K562 (cell line): Measurements from ENCODE around the gene ARHGAP26. TPM values are rescaled to one million over a fixed set of nuclear protein-coding genes. Genes with fewer than 3 reads are reported as not detected.
A peak's percentile ranks its signal among the peaks of the same experiment; 100 is the strongest.

ENCODE experiments used
- BRCA1 ChIP-seq, 2 experiments: fragments of 450-650 bp in 1 of 2; sonication (generic) in 1 of 2; formaldehyde crosslinking in 1 of 2; IDR thresholded peaks; 2 replicates each; pipeline versions ENCODE4 v1.5.0 to v1.6.1; 2017 to 2020; ENCODE audit warnings: mild to moderate bottlenecking in 1 of 2, missing genetic modification reagents in 1 of 2
- CBX3 ChIP-seq, 2 experiments: IDR thresholded peaks; 1 replicate in 1 of 2; 2 replicates in 1 of 2; pipeline ENCODE4 v1.6.1; 2012; ENCODE audit warnings: inconsistent platforms in 2 of 2, low read length in 2 of 2, borderline replicate concordance in 1 of 2, control low read depth in 1 of 2
- CREBBP ChIP-seq: IDR thresholded peaks from one replicate; pipeline ENCODE4 v1.6.1; 2012; ENCODE audit warnings: low read depth, mild to moderate bottlenecking, control low read depth, inconsistent platforms, low read length
- CXXC5 ChIP-seq: fragments of 250-450 bp; sonication (Bioruptor Pico); IDR thresholded peaks from 2 replicates; pipeline ENCODE4 v1.8.0; 2022; ENCODE audit warnings: inconsistent platforms, mild to moderate bottlenecking, moderate library complexity
- DMBX1 ChIP-seq: fragments of 250-450 bp; sonication (Bioruptor Pico); IDR thresholded peaks from 2 replicates; pipeline ENCODE4 v1.8.0; 2022; ENCODE audit warnings: inconsistent platforms, mild to moderate bottlenecking, moderate library complexity, borderline replicate concordance
- HMGN3 ChIP-seq: IDR thresholded peaks from 2 replicates; pipeline ENCODE4 v1.6.1; 2011; ENCODE audit warnings: borderline replicate concordance, low read depth, mild to moderate bottlenecking, mixed read lengths, low read length; ENCODE audit not compliant: insufficient read length; ENCODE audit errors: extremely low read depth
- JUNB ChIP-seq: fragments of 450-650 bp; formaldehyde crosslinking; conservative IDR thresholded peaks from 2 replicates; pipeline ENCODE4 v1.4.0; 2020; ENCODE audit warnings: mild to moderate bottlenecking
- RAD51 ChIP-seq: fragments of 450-650 bp; IDR thresholded peaks from 2 replicates; pipeline ENCODE4 v1.7.1; 2016; ENCODE audit warnings: low read depth, mild to moderate bottlenecking, borderline replicate concordance
- RCOR1 ChIP-seq, 2 experiments: IDR thresholded peaks; 2 replicates each; pipeline ENCODE4 v1.6.1; 2012; ENCODE audit warnings: low read depth in 2 of 2, low read length in 2 of 2, borderline replicate concordance in 1 of 2, improper control_type of control experiment in 1 of 2
- SMAD4 ChIP-seq: fragments of 250-450 bp; sonication (Bioruptor Pico); conservative IDR thresholded peaks from 2 replicates; pipeline ENCODE4 v1.8.0; 2021; ENCODE audit warnings: inconsistent platforms, mild to moderate bottlenecking, moderate library complexity
- SNRNP70 ChIP-seq: fragments of 200-400 bp; formaldehyde crosslinking; optimal IDR thresholded peaks from 2 replicates; pipeline ENCODE3; 2017; ENCODE audit warnings: low read depth, low read length
- TAL1 ChIP-seq: fragments of 450-650 bp; IDR thresholded peaks from 2 replicates; pipeline ENCODE4 v1.6.1; 2016; ENCODE audit warnings: mild to moderate bottlenecking
- TCF3 ChIP-seq: sonication (generic); formaldehyde crosslinking; IDR thresholded peaks from 2 replicates; pipeline ENCODE4 v1.4.0; 2020; ENCODE audit warnings: mild to moderate bottlenecking, missing genetic modification reagents
- TSC22D4 ChIP-seq: fragments of 450-650 bp; IDR thresholded peaks from 2 replicates; pipeline ENCODE4 v1.6.1; 2016; ENCODE audit warnings: missing genetic modification characterization, missing biosample characterization, control low read depth
- XRCC3 ChIP-seq: fragments of 450-650 bp; IDR thresholded peaks from 2 replicates; pipeline ENCODE4 v1.6.1; 2017; ENCODE audit warnings: mild to moderate bottlenecking, moderate library complexity
- ZBTB8A ChIP-seq: fragments of 450-650 bp; IDR thresholded peaks from 2 replicates; pipeline ENCODE4 v1.6.1; 2018; ENCODE audit warnings: mild to moderate bottlenecking, moderate library complexity; ENCODE audit not compliant: partially characterized antibody
- ZNF175 ChIP-seq: fragments of 200-800 bp; sonication (Bioruptor generic); IDR thresholded peaks from 2 replicates; pipeline ENCODE4 v1.6.1; 2016; ENCODE audit warnings: low read depth, mild to moderate bottlenecking, missing genetic modification characterization, missing compliant biosample characterization
- ZNF253 ChIP-seq: fragments of 250-450 bp; sonication (Bioruptor Pico); conservative IDR thresholded peaks from 2 replicates; pipeline ENCODE4 v1.6.1; 2021; ENCODE audit warnings: mild to moderate bottlenecking
- ZNF589 ChIP-seq: fragments of 200-800 bp; sonication (Bioruptor generic); IDR thresholded peaks from 2 replicates; pipeline ENCODE4 v1.6.1; 2016; ENCODE audit warnings: low read depth, missing genetic modification characterization, missing compliant biosample characterization
- polyA plus RNA-seq, 8 experiments: library from polyadenylated mRNA; depleted of rRNA in 4 of 8; stranded (reverse) in 5 of 8; unstranded in 3 of 8; fragments of >200 nt; fragmentation: Nextera tagmentation in 2 of 8; fragmentation: Illumina TruSeq in 1 of 8; extraction: Ambion mirVana in 2 of 8; extraction: Trizol in 1 of 8; gene quantifications; 2 replicates each; pipeline versions ENCODE4 v1.2.1 to v1.2.3, GENCODE V29; 2011 to 2014; ENCODE audit warnings: inconsistent platforms in 1 of 8, missing spikeins in 1 of 8
- total RNA-seq, 7 experiments: library from RNA; depleted of rRNA in 6 of 7; stranded (reverse); fragments of >200 nt in 6 of 7; fragmentation: Illumina TruSeq in 2 of 7; extraction: Trizol in 2 of 7; gene quantifications; 2 replicates each; pipeline versions ENCODE4 v1.2.1 to v1.2.3, GENCODE V29; 2011 to 2021; ENCODE audit warnings: low replicate concordance in 1 of 7
- TF ChIP-seq, protein P1 (sequence below): sonication (generic); formaldehyde crosslinking; IDR thresholded peaks from 2 replicates; pipeline ENCODE4 v1.8.0; 2023; ENCODE audit warnings: missing genetic modification reagents, mild to moderate bottlenecking, borderline replicate concordance
- TF ChIP-seq, protein P2 (sequence below): sonication (generic); formaldehyde crosslinking; IDR thresholded peaks from 2 replicates; pipeline ENCODE4 v1.8.0; 2022; ENCODE audit warnings: mild to moderate bottlenecking, missing genetic modification reagents

The ARHGAP26 gene
- total and polyA plus RNA-seq, 9 of the 15 experiments (the other 6 are each of a cell fraction or from before 2014, with no cell fraction given) = 0.13 to 1.1 (median 0.55) TPM

- TF ChIP-seq ZNF589 (CRISPR knock-in tag) (peak; percentile 75; the same call in 1 of the 2 replicates), RCOR1 (IDR thresholded peaks at IDR 0.05; ENCODE audit: borderline replicate concordance in 1 of 2, low read depth in 2 of 2, low read length in 2 of 2) (no peak; a peak in 1 of 4 replicates), TAL1 (no peak), ZNF253 (CRISPR knock-in tag) (no peak), HMGN3 (no peak), ZNF175 (CRISPR knock-in tag) (peak; percentile 66; the same call in 1 of the 2 replicates), CXXC5 (CRISPR knock-in tag) (0 out of 2 replicates have a peak, but pooled peaks have one; percentile 12), DMBX1 (CRISPR knock-in tag) (peak; percentile 63; the same call in 1 of the 2 replicates), CREBBP (no peak), ZBTB8A (no peak), RAD51 (no peak), BRCA1 (IDR thresholded peaks at IDR 0.05) (no peak), BRCA1 (CRISPR knock-in tag; IDR thresholded peaks at IDR 0.05) (no peak), CBX3 (IDR thresholded peaks at IDR 0.05; ENCODE audit: borderline replicate concordance in 1 of 2, low read length in 2 of 2) (peak in 1 of 2 experiments; percentile 30; a peak in 1 of 3 replicates), TSC22D4 (no peak), XRCC3 (no peak), SMAD4 (CRISPR knock-in tag) (0 out of 2 replicates have a peak, but pooled peaks have one; percentile 30), TCF3 (no peak), SNRNP70 (no peak), JUNB (CRISPR knock-in tag) (no peak)
- TF ChIP-seq, protein P1, sequence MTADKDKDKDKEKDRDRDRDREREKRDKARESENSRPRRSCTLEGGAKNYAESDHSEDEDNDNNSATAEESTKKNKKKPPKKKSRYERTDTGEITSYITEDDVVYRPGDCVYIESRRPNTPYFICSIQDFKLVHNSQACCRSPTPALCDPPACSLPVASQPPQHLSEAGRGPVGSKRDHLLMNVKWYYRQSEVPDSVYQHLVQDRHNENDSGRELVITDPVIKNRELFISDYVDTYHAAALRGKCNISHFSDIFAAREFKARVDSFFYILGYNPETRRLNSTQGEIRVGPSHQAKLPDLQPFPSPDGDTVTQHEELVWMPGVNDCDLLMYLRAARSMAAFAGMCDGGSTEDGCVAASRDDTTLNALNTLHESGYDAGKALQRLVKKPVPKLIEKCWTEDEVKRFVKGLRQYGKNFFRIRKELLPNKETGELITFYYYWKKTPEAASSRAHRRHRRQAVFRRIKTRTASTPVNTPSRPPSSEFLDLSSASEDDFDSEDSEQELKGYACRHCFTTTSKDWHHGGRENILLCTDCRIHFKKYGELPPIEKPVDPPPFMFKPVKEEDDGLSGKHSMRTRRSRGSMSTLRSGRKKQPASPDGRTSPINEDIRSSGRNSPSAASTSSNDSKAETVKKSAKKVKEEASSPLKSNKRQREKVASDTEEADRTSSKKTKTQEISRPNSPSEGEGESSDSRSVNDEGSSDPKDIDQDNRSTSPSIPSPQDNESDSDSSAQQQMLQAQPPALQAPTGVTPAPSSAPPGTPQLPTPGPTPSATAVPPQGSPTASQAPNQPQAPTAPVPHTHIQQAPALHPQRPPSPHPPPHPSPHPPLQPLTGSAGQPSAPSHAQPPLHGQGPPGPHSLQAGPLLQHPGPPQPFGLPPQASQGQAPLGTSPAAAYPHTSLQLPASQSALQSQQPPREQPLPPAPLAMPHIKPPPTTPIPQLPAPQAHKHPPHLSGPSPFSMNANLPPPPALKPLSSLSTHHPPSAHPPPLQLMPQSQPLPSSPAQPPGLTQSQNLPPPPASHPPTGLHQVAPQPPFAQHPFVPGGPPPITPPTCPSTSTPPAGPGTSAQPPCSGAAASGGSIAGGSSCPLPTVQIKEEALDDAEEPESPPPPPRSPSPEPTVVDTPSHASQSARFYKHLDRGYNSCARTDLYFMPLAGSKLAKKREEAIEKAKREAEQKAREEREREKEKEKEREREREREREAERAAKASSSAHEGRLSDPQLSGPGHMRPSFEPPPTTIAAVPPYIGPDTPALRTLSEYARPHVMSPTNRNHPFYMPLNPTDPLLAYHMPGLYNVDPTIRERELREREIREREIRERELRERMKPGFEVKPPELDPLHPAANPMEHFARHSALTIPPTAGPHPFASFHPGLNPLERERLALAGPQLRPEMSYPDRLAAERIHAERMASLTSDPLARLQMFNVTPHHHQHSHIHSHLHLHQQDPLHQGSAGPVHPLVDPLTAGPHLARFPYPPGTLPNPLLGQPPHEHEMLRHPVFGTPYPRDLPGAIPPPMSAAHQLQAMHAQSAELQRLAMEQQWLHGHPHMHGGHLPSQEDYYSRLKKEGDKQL (CRISPR knock-in tag) = no peak
- TF ChIP-seq, protein P2, sequence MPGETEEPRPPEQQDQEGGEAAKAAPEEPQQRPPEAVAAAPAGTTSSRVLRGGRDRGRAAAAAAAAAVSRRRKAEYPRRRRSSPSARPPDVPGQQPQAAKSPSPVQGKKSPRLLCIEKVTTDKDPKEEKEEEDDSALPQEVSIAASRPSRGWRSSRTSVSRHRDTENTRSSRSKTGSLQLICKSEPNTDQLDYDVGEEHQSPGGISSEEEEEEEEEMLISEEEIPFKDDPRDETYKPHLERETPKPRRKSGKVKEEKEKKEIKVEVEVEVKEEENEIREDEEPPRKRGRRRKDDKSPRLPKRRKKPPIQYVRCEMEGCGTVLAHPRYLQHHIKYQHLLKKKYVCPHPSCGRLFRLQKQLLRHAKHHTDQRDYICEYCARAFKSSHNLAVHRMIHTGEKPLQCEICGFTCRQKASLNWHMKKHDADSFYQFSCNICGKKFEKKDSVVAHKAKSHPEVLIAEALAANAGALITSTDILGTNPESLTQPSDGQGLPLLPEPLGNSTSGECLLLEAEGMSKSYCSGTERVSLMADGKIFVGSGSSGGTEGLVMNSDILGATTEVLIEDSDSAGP = no peak
These were observed 474.0 kb downstream of the ARHGAP26 start (continued) for GRCh38 chr5:143244000-143244736.
